A549 treated with DMSO at 1 μM for 4 hours (cell line): ENCODE measurements around the gene ANKZF1. TPM values are rescaled to one million over a fixed set of nuclear protein-coding genes. Genes with fewer than 3 reads are reported as not detected.

ENCODE experiments used
- total RNA-seq: library from RNA; stranded (reverse); fragments of 200-300 nt; extraction: Qiagen RNA extraction; gene quantifications from 5 replicates; pipeline ENCODE4 v1.2.3, GENCODE V29; 2022; ENCODE audit warnings: low read depth

ANKZF1 gene, protein sequence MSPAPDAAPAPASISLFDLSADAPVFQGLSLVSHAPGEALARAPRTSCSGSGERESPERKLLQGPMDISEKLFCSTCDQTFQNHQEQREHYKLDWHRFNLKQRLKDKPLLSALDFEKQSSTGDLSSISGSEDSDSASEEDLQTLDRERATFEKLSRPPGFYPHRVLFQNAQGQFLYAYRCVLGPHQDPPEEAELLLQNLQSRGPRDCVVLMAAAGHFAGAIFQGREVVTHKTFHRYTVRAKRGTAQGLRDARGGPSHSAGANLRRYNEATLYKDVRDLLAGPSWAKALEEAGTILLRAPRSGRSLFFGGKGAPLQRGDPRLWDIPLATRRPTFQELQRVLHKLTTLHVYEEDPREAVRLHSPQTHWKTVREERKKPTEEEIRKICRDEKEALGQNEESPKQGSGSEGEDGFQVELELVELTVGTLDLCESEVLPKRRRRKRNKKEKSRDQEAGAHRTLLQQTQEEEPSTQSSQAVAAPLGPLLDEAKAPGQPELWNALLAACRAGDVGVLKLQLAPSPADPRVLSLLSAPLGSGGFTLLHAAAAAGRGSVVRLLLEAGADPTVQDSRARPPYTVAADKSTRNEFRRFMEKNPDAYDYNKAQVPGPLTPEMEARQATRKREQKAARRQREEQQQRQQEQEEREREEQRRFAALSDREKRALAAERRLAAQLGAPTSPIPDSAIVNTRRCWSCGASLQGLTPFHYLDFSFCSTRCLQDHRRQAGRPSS
- 16.2 to 23.2 TPM (median 20.9 TPM) in 5 replicates for total RNA-seq

GRCh38 chr2:219229305-219230058, at the start of gene ANKZF1, which contains the start of gene ATG9A:
TSS of gene ANKZF1 (plus strand) at chr2:219229806. CDS start at chr2:219230258, 452 bp downstream.
TSS of gene ATG9A (minus strand) at chr2:219229636. CDS start at chr2:219228024, 1,612 bp downstream.

DNA sequence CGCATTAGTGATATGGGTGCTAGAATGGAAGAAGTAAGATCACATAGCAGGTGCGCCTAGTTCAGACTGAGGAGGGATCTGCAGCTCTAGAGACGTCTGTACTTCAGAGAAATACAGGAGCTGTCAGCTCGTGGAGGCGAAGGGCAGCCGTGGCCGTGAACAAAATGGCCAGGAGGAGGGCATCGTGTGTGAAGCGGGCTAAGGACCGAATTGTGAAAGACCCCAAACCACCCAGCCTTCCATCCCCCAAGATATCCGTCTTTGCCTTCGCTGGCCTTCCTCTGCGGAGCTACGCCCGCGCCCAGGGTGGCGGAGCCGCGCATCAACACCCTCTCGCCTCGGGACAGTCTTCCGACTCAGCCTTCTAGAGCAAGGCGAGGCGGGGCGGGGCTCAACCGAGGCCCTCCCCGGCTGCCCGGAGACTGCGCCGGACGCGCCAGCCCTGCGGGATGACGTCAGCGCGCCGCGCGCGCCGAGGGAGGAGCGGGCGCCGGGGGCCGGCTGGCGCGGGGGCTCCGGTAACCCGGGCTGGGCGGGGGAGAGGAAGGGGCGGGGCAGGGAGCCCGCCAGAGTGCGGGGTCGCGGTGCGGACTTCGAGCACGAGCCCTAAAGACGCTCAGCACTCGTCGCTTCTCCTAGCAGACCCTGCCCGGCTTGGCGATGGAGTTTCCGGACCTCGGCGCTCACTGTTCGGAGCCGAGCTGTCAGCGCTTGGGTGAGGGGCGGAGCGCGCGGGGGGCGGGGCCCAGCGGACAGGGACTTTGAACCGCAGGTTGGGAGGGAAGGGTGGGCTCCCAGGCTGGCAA, 23.1 kb upstream of the ANKZF1 start, which contains the start of gene ZFAND2B:
ZFAND2B (plus strand) TSS at position 455 of the 806 bp plus-strand sequence; CDS start at position 661, 206 bp downstream.

GRCh38 chr2:219218732-219219701, 10.6 kb upstream of the ANKZF1 start, which contains the start of gene ABCB6:
TSS of gene ABCB6 (minus strand) at chr2:219218958. CDS start at chr2:219218673, 285 bp downstream.

GRCh38 chr2:219245148-219245898, 15.7 kb downstream of the ANKZF1 start, which contains the start of the genes GLB1L and STK16:
TSS of gene GLB1L (minus strand) at chr2:219245444. CDS start at chr2:219243573, 1,871 bp downstream.
TSS of gene STK16 (plus strand) at chr2:219245479. CDS start at chr2:219246000, 521 bp downstream.

DNA sequence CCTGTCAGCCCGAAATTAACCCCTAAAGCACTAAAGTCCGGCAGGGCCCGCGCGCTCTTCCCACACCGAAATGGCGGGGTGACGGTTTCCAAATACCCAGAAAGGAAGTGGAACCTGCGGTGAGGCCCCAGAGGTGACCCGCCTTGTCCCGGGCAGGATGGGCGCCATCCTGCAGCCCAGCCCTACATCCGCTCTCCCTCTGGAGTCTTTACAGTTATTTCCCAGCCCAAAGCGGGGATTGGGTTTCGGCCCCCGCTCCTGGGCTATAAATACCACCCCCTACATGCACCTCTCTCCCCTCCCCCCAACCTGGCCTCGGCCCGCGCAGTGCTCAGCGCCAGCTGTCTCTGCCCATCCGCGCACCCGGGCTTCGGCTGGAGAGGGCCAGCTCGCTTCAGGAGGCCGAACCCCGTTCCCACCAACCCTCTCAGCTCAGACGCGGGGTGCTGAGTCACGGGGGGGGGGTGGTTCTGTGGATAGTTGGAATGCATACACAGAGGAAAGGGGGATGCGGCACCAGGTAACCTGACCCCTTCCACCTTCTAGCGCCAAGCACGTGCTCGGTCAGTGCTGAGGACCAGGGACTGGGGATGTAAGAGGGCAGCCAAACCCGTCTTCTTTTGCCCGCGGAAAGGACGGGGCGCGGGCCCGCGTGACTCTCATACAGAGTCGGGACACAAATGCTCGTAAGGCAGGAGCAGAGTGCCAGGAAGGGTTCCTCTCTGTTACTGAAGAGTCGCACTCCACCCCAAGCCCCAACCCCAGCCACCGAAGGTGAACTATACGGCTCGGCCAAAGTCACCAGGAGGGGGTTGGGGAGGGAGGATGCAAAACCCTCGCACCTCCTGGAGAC, 23.5 kb downstream of the ANKZF1 start, which contains the start of gene TUBA4B:
TUBA4B (plus strand) TSS at position 344 of the 853 bp plus-strand sequence; CDS start at position 509, 165 bp downstream.

GRCh38 chr2:219253753-219254589, 24.4 kb downstream of the ANKZF1 start, which contains the start of gene TUBA4A:
TSS of gene TUBA4A (minus strand) at chr2:219253918. CDS start at chr2:219253858, 60 bp downstream.

GRCh38 chr2:219279151-219279915, 49.7 kb downstream of the ANKZF1 start, which contains the start of gene DNAJB2:
TSS of gene DNAJB2 (plus strand) at chr2:219279366. CDS start at chr2:219279834, 468 bp downstream.

Other genes starting within 250 kb of the ANKZF1 start
- gene FEV, start 244.6 kb upstream of the ANKZF1 start, total RNA-seq = not detected in 5 replicates
- 0.18 TPM in 1 of 5 replicates, not detected in the others for gene CRYBA2, start 236.4 kb upstream of the ANKZF1 start, total RNA-seq
- gene CFAP65, start 188.3 kb upstream of the ANKZF1 start, total RNA-seq = 0.09 to 0.19 TPM (median 0.15 TPM) in 5 replicates
- gene IHH, start 168.9 kb upstream of the ANKZF1 start, total RNA-seq = 0.14 to 0.20 TPM (median 0.15 TPM) in 5 replicates
- gene NHEJ1, start 69.0 kb upstream of the ANKZF1 start, total RNA-seq = 15.0 to 17.4 TPM (median 16.3 TPM) in 5 replicates
- gene SLC23A3, start 59.8 kb upstream of the ANKZF1 start, total RNA-seq = 0.57 to 1.4 TPM (median 0.70 TPM) in 5 replicates
- 40.6 to 45.1 TPM (median 43.6 TPM) in 5 replicates for gene CNPPD1, start 52.9 kb upstream of the ANKZF1 start, total RNA-seq
- 65.3 to 87.9 TPM (median 86.5 TPM) in 5 replicates for gene RETREG2, start 51.5 kb upstream of the ANKZF1 start, total RNA-seq
- gene ZFAND2B, start 23.0 kb upstream of the ANKZF1 start, total RNA-seq = 18.0 to 22.8 TPM (median 19.9 TPM) in 5 replicates
- 24.1 to 39.3 TPM (median 33.7 TPM) in 5 replicates for gene ABCB6, start 10.8 kb upstream of the ANKZF1 start, total RNA-seq
- 47.0 to 55.9 TPM (median 49.7 TPM) in 5 replicates for gene ATG9A, start 170 bp upstream of the ANKZF1 start, total RNA-seq
- gene GLB1L, start 15.6 kb downstream of the ANKZF1 start, total RNA-seq = 5.1 to 6.7 TPM (median 6.1 TPM) in 5 replicates
- gene STK16, start 15.7 kb downstream of the ANKZF1 start, total RNA-seq = 25.0 to 30.5 TPM (median 29.4 TPM) in 5 replicates
- gene TUBA4B, start 23.4 kb downstream of the ANKZF1 start, total RNA-seq = 0.26 to 0.46 TPM (median 0.31 TPM) in 5 replicates
- 365 to 546 TPM (median 419 TPM) in 5 replicates for gene TUBA4A, start 24.1 kb downstream of the ANKZF1 start, total RNA-seq
- gene DNAJB2, start 49.6 kb downstream of the ANKZF1 start, total RNA-seq = 46.4 to 58.3 TPM (median 54.4 TPM) in 5 replicates
- 1.3 to 2.2 TPM (median 1.9 TPM) in 5 replicates for gene PTPRN, start 79.6 kb downstream of the ANKZF1 start, total RNA-seq
- not detected in 5 replicates for gene RESP18, start 102.9 kb downstream of the ANKZF1 start, total RNA-seq
- gene DNPEP, start 158.1 kb downstream of the ANKZF1 start, total RNA-seq = 61.9 to 65.8 TPM (median 64.1 TPM) in 5 replicates
- gene DES, start 188.6 kb downstream of the ANKZF1 start, total RNA-seq = 0.08 to 0.09 TPM in 2 of 5 replicates, not detected in the others
- gene SPEG, start 205.0 kb downstream of the ANKZF1 start, total RNA-seq = 5.8 to 8.1 TPM (median 6.6 TPM) in 5 replicates